ENCODE data around the gene PSMB3. TPM values are rescaled to one million over a fixed set of nuclear protein-coding genes. Genes with fewer than 3 reads are reported as not detected.

PSMB3 gene
- total and polyA plus RNA-seq, 2 donors (not counting 1 experiment from before 2014, with no cell fraction given): 210 to 299 TPM

DNA sequence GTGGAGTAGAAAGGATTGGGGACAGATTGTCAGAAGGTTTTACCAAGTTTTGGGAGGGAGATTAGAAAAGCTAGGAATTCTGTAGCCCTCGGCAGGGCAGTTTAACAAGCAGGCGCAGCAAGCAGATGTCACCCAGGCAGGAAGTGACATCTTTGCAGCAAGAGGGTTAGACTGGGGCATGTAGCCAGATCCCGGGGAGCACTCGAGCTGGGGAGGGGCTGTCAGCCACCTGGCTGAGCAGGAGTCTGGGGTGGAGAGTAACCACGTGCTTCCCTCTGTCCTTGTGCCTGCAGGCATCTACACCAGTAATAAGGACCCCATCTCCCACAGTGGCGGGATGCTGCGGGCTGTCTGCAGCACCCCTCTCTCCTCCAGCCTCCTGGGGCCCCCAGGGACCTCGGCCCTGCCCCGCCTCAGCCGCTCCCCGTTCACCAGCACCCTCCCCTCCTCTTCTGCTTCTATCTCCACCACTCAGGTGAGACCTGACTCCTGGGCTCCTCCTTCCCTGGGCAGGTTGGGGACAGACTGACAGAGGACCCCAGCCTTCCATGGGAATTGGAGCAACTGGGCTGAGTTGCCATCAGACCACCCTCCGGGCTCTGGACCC lies 35.3 kb upstream of the PSMB3 start:
- Histone ChIP-seq H3K27me3 (ENCODE audit: control insufficient read depth, insufficient read depth, low read length) (no peaks in the 10 kb centered on the region), H3K27ac (ENCODE audit: insufficient read depth, low read length) (no peak overlapping the region), H3K4me2 (ENCODE audit: extremely low read depth, insufficient read depth, low read length) (no peak overlapping the region), H3K36me3 (ENCODE audit: control insufficient read depth, insufficient read depth, low read length) (peaks cover 17% of the 10 kb centered on the region), H3K4me3 (replicated peaks in 1 of 4; ENCODE audit: control extremely low read depth in 1 of 4, insufficient read depth in 1 of 4, low read depth in 3 of 4, low read length in 4 of 4) (no peak overlapping the region), H3K79me2 (ENCODE audit: control insufficient read depth, insufficient read depth, low read length) (no peaks in the 10 kb centered on the region), H3K9me3 (ENCODE audit: control insufficient read depth, insufficient read depth, low read depth, low read length) (no peaks in the 10 kb centered on the region), H4K20me1 (ENCODE audit: control insufficient read depth, extremely low read depth, insufficient read depth, low read length) (no peaks in the 10 kb centered on the region), H3K9ac (ENCODE audit: insufficient read depth, low read length) (no peak overlapping the region), H3K4me1 (ENCODE audit: control insufficient read depth, extremely low read depth, insufficient read depth, low read length) (no peaks in the 10 kb centered on the region), H2AFZ (ENCODE audit: low read length) (no peak overlapping the region)
- no peak for TF ChIP-seq EZH2 (IDR thresholded peaks at IDR 0.05; ENCODE audit: low read length, missing control alignments)
- TF ChIP-seq, protein P1, sequence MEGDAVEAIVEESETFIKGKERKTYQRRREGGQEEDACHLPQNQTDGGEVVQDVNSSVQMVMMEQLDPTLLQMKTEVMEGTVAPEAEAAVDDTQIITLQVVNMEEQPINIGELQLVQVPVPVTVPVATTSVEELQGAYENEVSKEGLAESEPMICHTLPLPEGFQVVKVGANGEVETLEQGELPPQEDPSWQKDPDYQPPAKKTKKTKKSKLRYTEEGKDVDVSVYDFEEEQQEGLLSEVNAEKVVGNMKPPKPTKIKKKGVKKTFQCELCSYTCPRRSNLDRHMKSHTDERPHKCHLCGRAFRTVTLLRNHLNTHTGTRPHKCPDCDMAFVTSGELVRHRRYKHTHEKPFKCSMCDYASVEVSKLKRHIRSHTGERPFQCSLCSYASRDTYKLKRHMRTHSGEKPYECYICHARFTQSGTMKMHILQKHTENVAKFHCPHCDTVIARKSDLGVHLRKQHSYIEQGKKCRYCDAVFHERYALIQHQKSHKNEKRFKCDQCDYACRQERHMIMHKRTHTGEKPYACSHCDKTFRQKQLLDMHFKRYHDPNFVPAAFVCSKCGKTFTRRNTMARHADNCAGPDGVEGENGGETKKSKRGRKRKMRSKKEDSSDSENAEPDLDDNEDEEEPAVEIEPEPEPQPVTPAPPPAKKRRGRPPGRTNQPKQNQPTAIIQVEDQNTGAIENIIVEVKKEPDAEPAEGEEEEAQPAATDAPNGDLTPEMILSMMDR (conservative IDR thresholded peaks at IDR 0.05 in 1 of 2, IDR thresholded peaks at IDR 0.05 in 1 of 2; ENCODE audit: low read depth in 1 of 2, low read length in 2 of 2): no peak
- no peak for DNase-seq (ENCODE audit: low read depth in 2 of 2)

GRCh38 chr17:38719289-38719942 lies 33.1 kb upstream of the PSMB3 start:
- no peak overlapping the region for H3K9ac ChIP-seq (ENCODE audit: insufficient read depth, low read length)
- no peak overlapping the region for H3K4me3 ChIP-seq (replicated peaks in 1 of 4; ENCODE audit: control extremely low read depth in 1 of 4, insufficient read depth in 1 of 4, low read depth in 3 of 4, low read length in 4 of 4)
- no peaks in the 10 kb centered on the region for H3K9me3 ChIP-seq (ENCODE audit: control insufficient read depth, insufficient read depth, low read depth, low read length)
- H3K27me3 ChIP-seq (ENCODE audit: control insufficient read depth, insufficient read depth, low read length): no peaks in the 10 kb centered on the region
- no peak for DNase-seq (ENCODE audit: low read depth in 2 of 2)
- H3K27ac ChIP-seq (ENCODE audit: insufficient read depth, low read length): no peak overlapping the region
- TF ChIP-seq EZH2 (IDR thresholded peaks at IDR 0.05; ENCODE audit: low read length, missing control alignments): no peak
- TF ChIP-seq, protein P1 (conservative IDR thresholded peaks at IDR 0.05 in 1 of 2, IDR thresholded peaks at IDR 0.05 in 1 of 2; ENCODE audit: low read depth in 1 of 2, low read length in 2 of 2): no peak
- H3K36me3 ChIP-seq (ENCODE audit: control insufficient read depth, insufficient read depth, low read length): peaks cover 12% of the 10 kb centered on the region
- H4K20me1 ChIP-seq (ENCODE audit: control insufficient read depth, extremely low read depth, insufficient read depth, low read length): no peaks in the 10 kb centered on the region
- no peaks in the 10 kb centered on the region for H3K79me2 ChIP-seq (ENCODE audit: control insufficient read depth, insufficient read depth, low read length)
- no peak overlapping the region for H2AFZ ChIP-seq (ENCODE audit: low read length)
- no peak overlapping the region for H3K4me2 ChIP-seq (ENCODE audit: extremely low read depth, insufficient read depth, low read length)
- no peaks in the 10 kb centered on the region for H3K4me1 ChIP-seq (ENCODE audit: control insufficient read depth, extremely low read depth, insufficient read depth, low read length)

DNA sequence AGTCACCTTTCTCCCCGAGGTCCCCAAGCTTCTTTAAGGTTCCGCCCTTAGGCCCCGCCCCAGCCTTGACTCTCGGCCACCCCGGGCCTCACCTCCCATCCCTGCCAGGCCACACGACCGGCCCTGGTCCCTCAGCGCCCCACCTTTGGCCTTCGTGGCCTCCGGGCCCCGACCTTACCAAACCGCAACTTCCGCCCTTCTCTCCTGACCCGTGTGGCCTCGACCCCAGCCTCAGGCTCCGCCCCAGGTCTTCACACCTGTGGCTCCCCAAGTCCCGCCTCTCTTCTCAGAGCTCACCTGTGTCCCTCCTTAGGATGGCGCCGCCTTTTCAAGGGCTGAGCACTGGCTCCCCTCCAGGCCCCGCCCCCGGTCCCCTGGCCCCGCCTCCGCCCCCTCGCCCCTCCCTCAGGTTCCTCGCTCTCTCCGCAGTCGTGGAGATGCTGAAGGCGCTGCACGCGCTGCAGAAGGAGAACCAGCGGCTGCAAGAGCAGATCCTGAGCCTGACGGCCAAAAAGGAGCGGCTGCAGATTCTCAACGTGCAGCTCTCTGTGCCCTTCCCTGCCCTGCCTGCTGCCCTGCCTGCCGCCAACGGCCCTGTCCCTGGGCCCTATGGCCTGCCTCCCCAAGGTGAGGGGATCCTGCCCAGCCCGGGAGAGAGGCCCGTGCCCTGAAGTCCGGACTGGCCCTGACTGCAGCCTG lies 32.4 kb upstream of the PSMB3 start:
- Histone ChIP-seq H2AFZ (ENCODE audit: low read length) (no peak overlapping the region), H3K9me3 (ENCODE audit: control insufficient read depth, insufficient read depth, low read depth, low read length) (no peaks in the 10 kb centered on the region), H3K9ac (ENCODE audit: insufficient read depth, low read length) (no peak overlapping the region), H3K4me3 (replicated peaks in 1 of 4; ENCODE audit: control extremely low read depth in 1 of 4, insufficient read depth in 1 of 4, low read depth in 3 of 4, low read length in 4 of 4) (no peak overlapping the region), H3K27ac (ENCODE audit: insufficient read depth, low read length) (no peak overlapping the region), H3K79me2 (ENCODE audit: control insufficient read depth, insufficient read depth, low read length) (no peaks in the 10 kb centered on the region), H3K27me3 (ENCODE audit: control insufficient read depth, insufficient read depth, low read length) (no peaks in the 10 kb centered on the region), H3K4me1 (ENCODE audit: control insufficient read depth, extremely low read depth, insufficient read depth, low read length) (no peaks in the 10 kb centered on the region), H4K20me1 (ENCODE audit: control insufficient read depth, extremely low read depth, insufficient read depth, low read length) (no peaks in the 10 kb centered on the region), H3K36me3 (ENCODE audit: control insufficient read depth, insufficient read depth, low read length) (peaks cover 12% of the 10 kb centered on the region), H3K4me2 (ENCODE audit: extremely low read depth, insufficient read depth, low read length) (no peak overlapping the region)
- no peak for TF ChIP-seq EZH2 (IDR thresholded peaks at IDR 0.05; ENCODE audit: low read length, missing control alignments)
- TF ChIP-seq, protein P1 (conservative IDR thresholded peaks at IDR 0.05 in 1 of 2, IDR thresholded peaks at IDR 0.05 in 1 of 2; ENCODE audit: low read depth in 1 of 2, low read length in 2 of 2): no peak
- no peak for DNase-seq (ENCODE audit: low read depth in 2 of 2)

Data from fibroblast of lung (primary cell).